ENCODE data around the gene FCSK.
"Not testable (repeated sequence)": the region's sequence is repeated elsewhere in the genome, so short reads cannot be mapped to it uniquely, and the experiment has no call there.

Gene FCSK

GRCh38 chr16:70454222-70455034 is at the start of gene FCSK:
TSS of gene FCSK (plus strand) at chr16:70454595. CDS start at chr16:70463191, 8,596 bp downstream.
- in situ Hi-C loops (cut with HindIII; ENCODE audit: low sequenced_read_pairs) = no loop called here

GRCh38 chr16:70406104-70406503 is 48.3 kb upstream of the FCSK start:
- in situ Hi-C loops (cut with HindIII; ENCODE audit: low sequenced_read_pairs) = not testable (repeated sequence)

- in situ Hi-C loops (cut with HindIII; ENCODE audit: low sequenced_read_pairs) = no loop called here
Measured at GRCh38 chr16:70407811-70408274, 46.6 kb upstream of the FCSK start.

GRCh38 chr16:70410734-70411133 is 43.7 kb upstream of the FCSK start:
- in situ Hi-C loops (cut with HindIII; ENCODE audit: low sequenced_read_pairs) = no loop called here

GRCh38 chr16:70412385-70412784 is 42.0 kb upstream of the FCSK start:
- in situ Hi-C loops (cut with HindIII; ENCODE audit: low sequenced_read_pairs) = no loop called here

- in situ Hi-C loops (cut with HindIII; ENCODE audit: low sequenced_read_pairs) = not testable (repeated sequence)
Measured at GRCh38 chr16:70413572-70413971, 40.8 kb upstream of the FCSK start.

GRCh38 chr16:70416748-70417616 is 37.4 kb upstream of the FCSK start:
- in situ Hi-C loops (cut with HindIII; ENCODE audit: low sequenced_read_pairs) = no loop called here

- in situ Hi-C loops (cut with HindIII; ENCODE audit: low sequenced_read_pairs) = no loop called here
Measured at GRCh38 chr16:70417661-70418060, 36.7 kb upstream of the FCSK start.

- in situ Hi-C loops (cut with HindIII; ENCODE audit: low sequenced_read_pairs) = no loop called here
Measured at GRCh38 chr16:70418274-70418992, 36.0 kb upstream of the FCSK start.

GRCh38 chr16:70418993-70419318 is 35.4 kb upstream of the FCSK start:
- in situ Hi-C loops (cut with HindIII; ENCODE audit: low sequenced_read_pairs) = no loop called here

GRCh38 chr16:70419384-70420327 is 34.7 kb upstream of the FCSK start:
- in situ Hi-C loops (cut with HindIII; ENCODE audit: low sequenced_read_pairs) = no loop called here

GRCh38 chr16:70421014-70421413 is 33.4 kb upstream of the FCSK start:
- in situ Hi-C loops (cut with HindIII; ENCODE audit: low sequenced_read_pairs) = no loop called here

GRCh38 chr16:70421473-70422311 is 32.7 kb upstream of the FCSK start:
- in situ Hi-C loops (cut with HindIII; ENCODE audit: low sequenced_read_pairs) = no loop called here

- in situ Hi-C loops (cut with HindIII; ENCODE audit: low sequenced_read_pairs) = no loop called here
Measured at GRCh38 chr16:70422543-70422942, 31.9 kb upstream of the FCSK start.

GRCh38 chr16:70427786-70428177 is 26.6 kb upstream of the FCSK start:
- in situ Hi-C loops (cut with HindIII; ENCODE audit: low sequenced_read_pairs) = no loop called here

GRCh38 chr16:70428178-70428998 is 26.0 kb upstream of the FCSK start:
- in situ Hi-C loops (cut with HindIII; ENCODE audit: low sequenced_read_pairs) = no loop called here

- in situ Hi-C loops (cut with HindIII; ENCODE audit: low sequenced_read_pairs) = no loop called here
Measured at GRCh38 chr16:70429888-70430666, 24.3 kb upstream of the FCSK start.
